ENCODE data around the gene C3. TPM values are rescaled to one million over a fixed set of nuclear protein-coding genes. Genes with fewer than 3 reads are reported as not detected.

C3 gene
- total and polyA plus RNA-seq, 2 of the 13 experiments (the other 11 are each of a cell fraction or from before 2014, with no cell fraction given) = 1,455 to 6,272 TPM

GRCh38 chr19:6753178-6754031, 33.0 kb upstream of the C3 start (continued):
- TF ChIP-seq ZNF614 (CRISPR knock-in tag; IDR thresholded peaks at IDR 0.05; ENCODE audit: borderline replicate concordance) (peak; percentile 87; the same call in 1 of the 2 replicates), TGIF2 (CRISPR knock-in tag; IDR thresholded peaks at IDR 0.05) (peak; percentile 95), DR1 (CRISPR knock-in tag; IDR thresholded peaks at IDR 0.05) (no peak), ARHGAP35 (CRISPR knock-in tag; IDR thresholded peaks at IDR 0.05; ENCODE audit: borderline replicate concordance) (0 out of 2 replicates have a peak, but pooled peaks have one; percentile 72), HNRNPLL (IDR thresholded peaks at IDR 0.05; ENCODE audit: low read depth, low read length, poor library complexity, severe bottlenecking) (peak; percentile 91), USF2 (IDR thresholded peaks at IDR 0.05; ENCODE audit: low read depth, low read length) (peak; percentile 83), USF2 (CRISPR knock-in tag; IDR thresholded peaks at IDR 0.05; ENCODE audit: borderline replicate concordance) (peak; percentile 90), MAFG (CRISPR knock-in tag; IDR thresholded peaks at IDR 0.05) (no peak), PHF20 (CRISPR knock-in tag; IDR thresholded peaks at IDR 0.05) (peak; percentile 45; the same call in 1 of the 2 replicates), FOXK2 (IDR thresholded peaks at IDR 0.05) (no peak; the same call in 1 of the 2 replicates), HDAC1 (CRISPR knock-in tag; IDR thresholded peaks at IDR 0.05) (peak; percentile 81), ZMAT3 (CRISPR knock-in tag; conservative IDR thresholded peaks at IDR 0.05) (no peak; the same call in 1 of the 2 replicates), GTF3A (CRISPR knock-in tag; conservative IDR thresholded peaks at IDR 0.05) (no peak; the same call in 1 of the 2 replicates)
- TF ChIP-seq, protein P1, sequence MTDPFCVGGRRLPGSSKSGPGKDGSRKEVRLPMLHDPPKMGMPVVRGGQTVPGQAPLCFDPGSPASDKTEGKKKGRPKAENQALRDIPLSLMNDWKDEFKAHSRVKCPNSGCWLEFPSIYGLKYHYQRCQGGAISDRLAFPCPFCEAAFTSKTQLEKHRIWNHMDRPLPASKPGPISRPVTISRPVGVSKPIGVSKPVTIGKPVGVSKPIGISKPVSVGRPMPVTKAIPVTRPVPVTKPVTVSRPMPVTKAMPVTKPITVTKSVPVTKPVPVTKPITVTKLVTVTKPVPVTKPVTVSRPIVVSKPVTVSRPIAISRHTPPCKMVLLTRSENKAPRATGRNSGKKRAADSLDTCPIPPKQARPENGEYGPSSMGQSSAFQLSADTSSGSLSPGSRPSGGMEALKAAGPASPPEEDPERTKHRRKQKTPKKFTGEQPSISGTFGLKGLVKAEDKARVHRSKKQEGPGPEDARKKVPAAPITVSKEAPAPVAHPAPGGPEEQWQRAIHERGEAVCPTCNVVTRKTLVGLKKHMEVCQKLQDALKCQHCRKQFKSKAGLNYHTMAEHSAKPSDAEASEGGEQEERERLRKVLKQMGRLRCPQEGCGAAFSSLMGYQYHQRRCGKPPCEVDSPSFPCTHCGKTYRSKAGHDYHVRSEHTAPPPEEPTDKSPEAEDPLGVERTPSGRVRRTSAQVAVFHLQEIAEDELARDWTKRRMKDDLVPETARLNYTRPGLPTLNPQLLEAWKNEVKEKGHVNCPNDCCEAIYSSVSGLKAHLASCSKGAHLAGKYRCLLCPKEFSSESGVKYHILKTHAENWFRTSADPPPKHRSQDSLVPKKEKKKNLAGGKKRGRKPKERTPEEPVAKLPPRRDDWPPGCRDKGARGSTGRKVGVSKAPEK (CRISPR knock-in tag; IDR thresholded peaks at IDR 0.05; ENCODE audit: borderline replicate concordance) = peak; percentile 69; the same call in 1 of the 2 replicates
- TF ChIP-seq, protein P2, sequence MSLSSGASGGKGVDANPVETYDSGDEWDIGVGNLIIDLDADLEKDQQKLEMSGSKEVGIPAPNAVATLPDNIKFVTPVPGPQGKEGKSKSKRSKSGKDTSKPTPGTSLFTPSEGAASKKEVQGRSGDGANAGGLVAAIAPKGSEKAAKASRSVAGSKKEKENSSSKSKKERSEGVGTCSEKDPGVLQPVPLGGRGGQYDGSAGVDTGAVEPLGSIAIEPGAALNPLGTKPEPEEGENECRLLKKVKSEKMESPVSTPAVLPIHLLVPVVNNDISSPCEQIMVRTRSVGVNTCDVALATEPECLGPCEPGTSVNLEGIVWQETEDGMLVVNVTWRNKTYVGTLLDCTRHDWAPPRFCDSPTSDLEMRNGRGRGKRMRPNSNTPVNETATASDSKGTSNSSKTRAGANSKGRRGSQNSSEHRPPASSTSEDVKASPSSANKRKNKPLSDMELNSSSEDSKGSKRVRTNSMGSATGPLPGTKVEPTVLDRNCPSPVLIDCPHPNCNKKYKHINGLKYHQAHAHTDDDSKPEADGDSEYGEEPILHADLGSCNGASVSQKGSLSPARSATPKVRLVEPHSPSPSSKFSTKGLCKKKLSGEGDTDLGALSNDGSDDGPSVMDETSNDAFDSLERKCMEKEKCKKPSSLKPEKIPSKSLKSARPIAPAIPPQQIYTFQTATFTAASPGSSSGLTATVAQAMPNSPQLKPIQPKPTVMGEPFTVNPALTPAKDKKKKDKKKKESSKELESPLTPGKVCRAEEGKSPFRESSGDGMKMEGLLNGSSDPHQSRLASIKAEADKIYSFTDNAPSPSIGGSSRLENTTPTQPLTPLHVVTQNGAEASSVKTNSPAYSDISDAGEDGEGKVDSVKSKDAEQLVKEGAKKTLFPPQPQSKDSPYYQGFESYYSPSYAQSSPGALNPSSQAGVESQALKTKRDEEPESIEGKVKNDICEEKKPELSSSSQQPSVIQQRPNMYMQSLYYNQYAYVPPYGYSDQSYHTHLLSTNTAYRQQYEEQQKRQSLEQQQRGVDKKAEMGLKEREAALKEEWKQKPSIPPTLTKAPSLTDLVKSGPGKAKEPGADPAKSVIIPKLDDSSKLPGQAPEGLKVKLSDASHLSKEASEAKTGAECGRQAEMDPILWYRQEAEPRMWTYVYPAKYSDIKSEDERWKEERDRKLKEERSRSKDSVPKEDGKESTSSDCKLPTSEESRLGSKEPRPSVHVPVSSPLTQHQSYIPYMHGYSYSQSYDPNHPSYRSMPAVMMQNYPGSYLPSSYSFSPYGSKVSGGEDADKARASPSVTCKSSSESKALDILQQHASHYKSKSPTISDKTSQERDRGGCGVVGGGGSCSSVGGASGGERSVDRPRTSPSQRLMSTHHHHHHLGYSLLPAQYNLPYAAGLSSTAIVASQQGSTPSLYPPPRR (CRISPR knock-in tag; IDR thresholded peaks at IDR 0.05; ENCODE audit: borderline replicate concordance) = peak; percentile 81; the same call in 1 of the 2 replicates
